ENCODE data around the gene MAP1LC3B2.
"Not testable (repeated sequence)": the region's sequence is repeated elsewhere in the genome, so short reads cannot be mapped to it uniquely, and the experiment has no call there.

The MAP1LC3B2 gene

GRCh38 chr12:116561181-116561821 lies 2.1 kb downstream of the MAP1LC3B2 start:
- no peak for DNase-seq

GRCh38 chr12:116562090-116562489 lies 2.9 kb downstream of the MAP1LC3B2 start:
- DNase-seq, result no peak

GRCh38 chr12:116563262-116563661 lies 4.1 kb downstream of the MAP1LC3B2 start:
- no peak for DNase-seq

GRCh38 chr12:116564080-116564479 lies 4.9 kb downstream of the MAP1LC3B2 start:
- no peak for DNase-seq

GRCh38 chr12:116565221-116565620 lies 6.0 kb downstream of the MAP1LC3B2 start:
- DNase-seq, result not testable (repeated sequence)

- no peak for DNase-seq
Measured at GRCh38 chr12:116565963-116566362, 6.8 kb downstream of the MAP1LC3B2 start.

- DNase-seq, result no peak
Measured at GRCh38 chr12:116568203-116568602, 9.0 kb downstream of the MAP1LC3B2 start.

GRCh38 chr12:116571089-116571488 lies 11.9 kb downstream of the MAP1LC3B2 start:
- no peak for DNase-seq

GRCh38 chr12:116573776-116574175 lies 14.6 kb downstream of the MAP1LC3B2 start:
- no peak for DNase-seq

GRCh38 chr12:116575754-116576153 lies 16.6 kb downstream of the MAP1LC3B2 start:
- DNase-seq, result not testable (repeated sequence)

GRCh38 chr12:116577154-116577561 lies 18.0 kb downstream of the MAP1LC3B2 start:
- no peak for DNase-seq

GRCh38 chr12:116578051-116578450 lies 18.9 kb downstream of the MAP1LC3B2 start:
- DNase-seq, result no peak

GRCh38 chr12:116582610-116583009 lies 23.4 kb downstream of the MAP1LC3B2 start:
- DNase-seq, result no peak

- DNase-seq, result no peak
Measured at GRCh38 chr12:116583129-116583694, 24.0 kb downstream of the MAP1LC3B2 start.

GRCh38 chr12:116587270-116587669 lies 28.1 kb downstream of the MAP1LC3B2 start:
- no peak for DNase-seq

- DNase-seq, result no peak
Measured at GRCh38 chr12:116588390-116589028, 29.3 kb downstream of the MAP1LC3B2 start.

- no peak for DNase-seq
Measured at GRCh38 chr12:116589581-116589980, 30.4 kb downstream of the MAP1LC3B2 start.

GRCh38 chr12:116590561-116590960 lies 31.4 kb downstream of the MAP1LC3B2 start:
- no peak for DNase-seq

- no peak for DNase-seq
Measured at GRCh38 chr12:116591855-116592637, 32.9 kb downstream of the MAP1LC3B2 start.

- DNase-seq, result no peak
Measured at GRCh38 chr12:116592731-116593130, 33.5 kb downstream of the MAP1LC3B2 start.

- peak; percentile 22 to 36 for DNase-seq
Measured at GRCh38 chr12:116594325-116595038, 35.3 kb downstream of the MAP1LC3B2 start.

- DNase-seq, result no peak
Measured at GRCh38 chr12:116595186-116595585, 36.0 kb downstream of the MAP1LC3B2 start.

GRCh38 chr12:116595672-116596071 lies 36.5 kb downstream of the MAP1LC3B2 start:
- no peak for DNase-seq

All from stimulated activated CD4-positive, alpha-beta T cell treated with anti-CD3 and anti-CD28 coated beads, Interleukin-2, amount 100 ng/mL, for 24 hours (primary cell).